T-cell (primary cell): ENCODE measurements around the gene SH3PXD2B. TPM values are rescaled to one million over a fixed set of nuclear protein-coding genes. Genes with fewer than 3 reads are reported as not detected.

Experiments used
- ATAC-seq, 4 experiments: fragments of 200-7000 bp in 3 of 4; fragments of 150-1000 bp in 1 of 4; cut with Tn5 transposase; replicated peaks in 1 of 4; 1 replicate in 3 of 4; 2 replicates in 1 of 4; pipeline ENCODE4 v1.10.0; 2021; ENCODE audit warnings: moderate library complexity in 3 of 4, mild to moderate bottlenecking in 2 of 4, moderate number of reproducible peaks in 1 of 4
- CTCF ChIA-PET, 2 donors: fragments of 300-600 bp; sonication (Branson Sonifier 250); formaldehyde crosslinking; loops; one replicate each; lab custom pipeline; 2022; ENCODE audit warnings: antibody characterized with exemption in 2 of 2; lab: Charles Lee
- POLR2A ChIA-PET, 2 donors: fragments of 300-600 bp; sonication (Branson Sonifier 250); formaldehyde crosslinking; loops; one replicate each; lab custom pipeline; 2022; ENCODE audit warnings: antibody characterized with exemption in 2 of 2; lab: Charles Lee
- DNase-seq, 35 experiments: peaks; one replicate each; pipeline versions ENCODE4 v3.0.0 to v3.0.0-alpha.2; 2013 to 2023
- H3K27ac ChIP-seq: one replicate; pipeline ENCODE4 v1.5.1; 2013; ENCODE audit warnings: low read length
- H3K27me3 ChIP-seq, 2 experiments: replicated peaks in 1 of 2; 1 replicate in 1 of 2; 2 replicates in 1 of 2; pipeline versions ENCODE4 v1.6.1 to v1.7.0; 2013; ENCODE audit warnings: low read length in 1 of 2, mixed read lengths in 1 of 2; ENCODE audit not compliant: control insufficient read depth in 2 of 2, insufficient read depth in 2 of 2; ENCODE audit errors: extremely low read depth in 1 of 2
- H3K36me3 ChIP-seq, 2 donors: 1 replicate in 1 of 2; 2 replicates in 1 of 2; pipeline versions ENCODE4 v1.6.1 to v1.7.0; 2013; ENCODE audit warnings: low read length in 1 of 2; ENCODE audit not compliant: control insufficient read depth in 2 of 2, insufficient read depth in 1 of 2; ENCODE audit errors: extremely low read depth in 1 of 2
- H3K4me1 ChIP-seq, 2 experiments: 1 replicate in 1 of 2; 2 replicates in 1 of 2; pipeline versions ENCODE4 v1.6.1 to v1.7.0; 2013; ENCODE audit warnings: low read length in 2 of 2, mixed read lengths in 1 of 2; ENCODE audit not compliant: insufficient read depth in 2 of 2, control insufficient read depth in 1 of 2; ENCODE audit errors: extremely low read depth in 1 of 2
- H3K4me3 ChIP-seq, 2 donors: 1 replicate in 1 of 2; 2 replicates in 1 of 2; pipeline versions ENCODE4 v1.5.1 to v1.7.0; 2013; ENCODE audit warnings: mild to moderate bottlenecking in 2 of 2, low read length in 1 of 2, moderate library complexity in 1 of 2; ENCODE audit not compliant: control insufficient read depth in 1 of 2; ENCODE audit errors: extremely low read depth in 1 of 2
- H3K9me3 ChIP-seq: 2 replicates; pipeline ENCODE4 v1.7.0; 2013
- H3K27ac Mint-ChIP-seq, 2 donors: one replicate each; pipeline ENCODE4 v1.8.0; 2020 to 2021; ENCODE audit warnings: mild to moderate bottlenecking in 2 of 2, mixed read lengths in 2 of 2
- H3K27me3 Mint-ChIP-seq, 2 donors: one replicate each; pipeline ENCODE4 v1.8.0; 2021 to 2022; ENCODE audit warnings: mixed read lengths in 2 of 2
- H3K36me3 Mint-ChIP-seq: one replicate; pipeline ENCODE4 v1.8.0; 2021; ENCODE audit warnings: mixed read lengths
- H3K4me1 Mint-ChIP-seq, 3 donors: one replicate each; pipeline ENCODE4 v1.8.0; 2020 to 2022; ENCODE audit warnings: mixed read lengths in 3 of 3, mild to moderate bottlenecking in 1 of 3
- H3K4me3 Mint-ChIP-seq, 3 donors: one replicate each; pipeline ENCODE4 v1.8.0; 2020 to 2022; ENCODE audit warnings: mild to moderate bottlenecking in 3 of 3, mixed read lengths in 3 of 3, moderate library complexity in 3 of 3
- H3K9me3 Mint-ChIP-seq, 3 donors: one replicate each; pipeline ENCODE4 v1.8.0; 2020 to 2022; ENCODE audit warnings: mixed read lengths in 3 of 3
- WGBS: methylation state at CpG from one replicate; pipeline ENCODE4 v1.1.5; 2013; ENCODE audit warnings: missing lambda C conversion rate; ENCODE audit not compliant: insufficient coverage; 5-methylcytosine and 5-hydroxymethylcytosine counted together
- total RNA-seq, 35 experiments: library from RNA in 6 of 35; stranded (reverse) in 6 of 35; fragments of 120-200 nt in 1 of 35; gene quantifications; one replicate each; pipeline versions ENCODE4 v1.2.1 to v1.2.4 and lab custom pipeline; 2013 to 2026

SH3PXD2B gene
- total RNA-seq, 5 donors from 2014 or later (not counting 1 experiment from before 2014, with no cell fraction given): 0.15 to 0.69 (median 0.38) TPM

DNA sequence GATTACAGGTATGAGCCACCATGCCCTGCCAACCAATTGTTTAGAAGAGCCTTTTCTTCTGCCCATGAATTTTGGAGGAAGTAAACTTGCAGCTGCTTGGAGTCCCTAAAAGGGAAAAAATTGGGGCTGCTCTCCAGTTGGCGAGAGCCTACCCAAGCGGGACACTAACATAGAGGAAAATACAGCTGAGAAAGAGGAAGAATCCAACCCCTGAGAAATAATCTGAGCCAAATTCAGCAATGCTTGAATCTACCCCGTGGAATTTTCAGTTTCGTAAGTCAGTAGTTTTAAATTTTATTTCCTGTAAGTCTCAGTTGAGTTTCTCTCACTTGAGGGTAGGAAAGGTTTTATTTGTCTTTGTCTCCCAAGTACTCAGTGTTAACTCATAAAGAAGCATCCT is 140.4 kb downstream of the SH3PXD2B start:
- no CpG with 5 or more reads among the region's 4 CpGs for WGBS
- H3K9me3 ChIP-seq: no peaks in the 10 kb centered on the region
- DNase-seq (no peak), ATAC-seq (no peak)
- Mint-ChIP-seq H3K4me1 (no peaks in the 10 kb centered on the region), H3K9me3 (no peaks in the 10 kb centered on the region), H3K27ac (no peak overlapping the region), H3K36me3 (no peaks in the 10 kb centered on the region), H3K27me3 (peaks cover 0 to 2% of the 10 kb centered on the region in 2 donors), H3K4me3 (no peak overlapping the region)
- no peaks in the 10 kb centered on the region for H3K4me1 ChIP-seq
- no peaks in the 10 kb centered on the region for H3K36me3 ChIP-seq
- CTCF ChIA-PET: no interaction called here
- H3K27me3 ChIP-seq: peaks cover 0 to 4% of the 10 kb centered on the region in 2 experiments
- H3K4me3 ChIP-seq: no peak overlapping the region
- POLR2A ChIA-PET: no interaction called here
- H3K27ac ChIP-seq: no peak overlapping the region

GRCh38 chr5:172312286-172312685 is 142.0 kb downstream of the SH3PXD2B start:
- H3K4me1 ChIP-seq: no peaks in the 10 kb centered on the region
- peaks cover 0 to 4% of the 10 kb centered on the region in 2 donors for H3K27me3 Mint-ChIP-seq
- no CpG with 5 or more reads among the region's 1 CpG for WGBS
- no peaks in the 10 kb centered on the region for H3K9me3 Mint-ChIP-seq
- H3K27ac ChIP-seq: no peak overlapping the region
- no peaks in the 10 kb centered on the region for H3K36me3 ChIP-seq
- DNase-seq: no peak
- H3K9me3 ChIP-seq: no peaks in the 10 kb centered on the region
- no peaks in the 10 kb centered on the region for H3K36me3 Mint-ChIP-seq
- no peak overlapping the region for H3K4me3 ChIP-seq
- ATAC-seq: no peak
- no peaks in the 10 kb centered on the region for H3K4me1 Mint-ChIP-seq
- H3K27me3 ChIP-seq: peaks cover 0 to 7% of the 10 kb centered on the region in 2 experiments
- POLR2A ChIA-PET: no interaction called here
- no peak overlapping the region for H3K4me3 Mint-ChIP-seq
- H3K27ac Mint-ChIP-seq: no peak overlapping the region
- CTCF ChIA-PET: no interaction called here

GRCh38 chr5:172311605-172312004 is 142.7 kb downstream of the SH3PXD2B start:
- no peak overlapping the region for H3K4me3 ChIP-seq
- no peak for ATAC-seq
- ChIA-PET CTCF (no interaction called here), POLR2A (no interaction called here)
- no peaks in the 10 kb centered on the region for H3K36me3 Mint-ChIP-seq
- no peaks in the 10 kb centered on the region for H3K36me3 ChIP-seq
- no peak for DNase-seq
- H3K4me3 Mint-ChIP-seq: no peak overlapping the region
- no peaks in the 10 kb centered on the region for H3K9me3 ChIP-seq
- no peaks in the 10 kb centered on the region for H3K9me3 Mint-ChIP-seq
- H3K27me3 ChIP-seq: peaks cover 0 to 7% of the 10 kb centered on the region in 2 experiments
- no peak overlapping the region for H3K27ac Mint-ChIP-seq
- H3K27ac ChIP-seq: no peak overlapping the region
- no peaks in the 10 kb centered on the region for H3K4me1 Mint-ChIP-seq
- H3K27me3 Mint-ChIP-seq: peaks cover 0 to 5% of the 10 kb centered on the region in 2 donors
- 100% methylated on average over 2 of the region's 4 CpGs for WGBS
- H3K4me1 ChIP-seq: no peaks in the 10 kb centered on the region

- CTCF ChIA-PET: no interaction called here
Observed at GRCh38 chr5:172311026-172311425, 143.3 kb downstream of the SH3PXD2B start.

DNA sequence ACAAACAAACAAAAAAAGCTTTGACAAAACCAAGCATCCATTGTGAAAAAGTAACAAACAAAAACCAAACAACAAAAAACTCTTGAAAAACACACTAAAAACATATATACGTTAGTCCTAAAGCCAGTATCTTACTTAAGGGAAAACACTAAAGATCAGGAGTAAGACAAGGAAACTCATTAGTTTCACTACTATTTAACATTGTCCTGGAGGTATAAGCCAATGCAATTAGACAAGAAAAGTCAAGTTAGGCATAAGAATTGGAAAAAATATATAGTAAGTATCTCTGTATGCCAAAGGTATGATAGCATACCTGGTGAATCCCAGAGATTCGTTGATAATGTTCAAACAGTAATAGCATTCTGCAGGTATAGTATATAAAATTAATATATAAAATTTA is 148.9 kb downstream of the SH3PXD2B start:
- WGBS: no CpG with 5 or more reads among the region's 2 CpGs
- no peaks in the 10 kb centered on the region for H3K4me1 Mint-ChIP-seq

More at GRCh38 chr5:172311026-172311425, 143.3 kb downstream of the SH3PXD2B start:
- H3K9me3 Mint-ChIP-seq: no peaks in the 10 kb centered on the region
- peaks cover 0 to 5% of the 10 kb centered on the region in 2 donors for H3K27me3 Mint-ChIP-seq
- Histone ChIP-seq H3K36me3 (no peaks in the 10 kb centered on the region), H3K27me3 (peaks cover 0 to 7% of the 10 kb centered on the region in 2 experiments), H3K4me3 (no peak overlapping the region), H3K27ac (no peak overlapping the region), H3K9me3 (no peaks in the 10 kb centered on the region), H3K4me1 (no peaks in the 10 kb centered on the region)
- POLR2A ChIA-PET: no interaction called here
- H3K27ac Mint-ChIP-seq: no peak overlapping the region
- DNase-seq (no peak), ATAC-seq (no peak)
- no peaks in the 10 kb centered on the region for H3K4me1 Mint-ChIP-seq
- no peak overlapping the region for H3K4me3 Mint-ChIP-seq
- 78% methylated on average over 1 of the region's 7 CpGs for WGBS
- no peaks in the 10 kb centered on the region for H3K36me3 Mint-ChIP-seq

GRCh38 chr5:172303572-172304335 is 150.6 kb downstream of the SH3PXD2B start:
- no CpG with 5 or more reads among the region's 3 CpGs for WGBS
- peaks cover 0 to 9% of the 10 kb centered on the region in 2 donors for H3K27me3 Mint-ChIP-seq
- H3K9me3 Mint-ChIP-seq: peaks cover 0 to 8% (median 2%) of the 10 kb centered on the region in 3 donors
- H3K4me3 Mint-ChIP-seq: no peak overlapping the region
- no peak overlapping the region for H3K27ac Mint-ChIP-seq
- no peak for DNase-seq
- ChIA-PET POLR2A (interaction anchor here in 1 of 2 donors (0.7 kb wide), 1 partner anchor 908 kb away, joined by 9 read pairs; no protein-coding TSS in a partner anchor), CTCF (interaction anchor here in 1 of 2 donors (0.7 kb wide), 1 partner anchor 268 kb away, joined by 3 read pairs; no protein-coding TSS in a partner anchor)
- no peak for ATAC-seq
- H3K27ac ChIP-seq: no peak overlapping the region
- H3K27me3 ChIP-seq: peaks cover 0 to 15% of the 10 kb centered on the region in 2 experiments
- no peaks in the 10 kb centered on the region for H3K36me3 ChIP-seq
- no peak overlapping the region for H3K4me3 ChIP-seq
- no peaks in the 10 kb centered on the region for H3K36me3 Mint-ChIP-seq
- H3K9me3 ChIP-seq: no peaks in the 10 kb centered on the region
- no peaks in the 10 kb centered on the region for H3K4me1 Mint-ChIP-seq
- H3K4me1 ChIP-seq: no peaks in the 10 kb centered on the region

More for the DNA sequence above, 148.9 kb downstream of the SH3PXD2B start:
- no peaks in the 10 kb centered on the region for H3K9me3 ChIP-seq
- H3K27ac Mint-ChIP-seq: no peak overlapping the region
- no peaks in the 10 kb centered on the region for H3K36me3 Mint-ChIP-seq
- DNase-seq (no peak), ATAC-seq (no peak)
- ChIA-PET POLR2A (interaction anchor here (0.5 to 0.7 kb wide), 3 partner anchors 21 to 1146 kb away, joined by 3 to 10 read pairs (median 3); no protein-coding TSS in a partner anchor), CTCF (interaction anchor here in 1 of 2 donors (0.6 kb wide), 1 partner anchor 20 kb away, joined by 3 read pairs; no protein-coding TSS in a partner anchor)
- peaks cover 0 to 9% of the 10 kb centered on the region in 2 donors for H3K27me3 Mint-ChIP-seq
- H3K4me3 ChIP-seq: no peak overlapping the region
- H3K9me3 Mint-ChIP-seq: peaks cover 0 to 8% (median 2%) of the 10 kb centered on the region in 3 donors
- no peaks in the 10 kb centered on the region for H3K4me1 ChIP-seq
- peaks cover 0 to 13% of the 10 kb centered on the region in 2 experiments for H3K27me3 ChIP-seq
- no peaks in the 10 kb centered on the region for H3K36me3 ChIP-seq
- no peak overlapping the region for H3K4me3 Mint-ChIP-seq
- H3K27ac ChIP-seq: no peak overlapping the region
